ENCODE results near the gene ADCY2. TPM values are rescaled to one million over a fixed set of nuclear protein-coding genes. Genes with fewer than 3 reads are reported as not detected.

The ADCY2 gene
- total and polyA plus RNA-seq, 11 donors = 0.04 to 0.96 (median 0.32) TPM

DNA sequence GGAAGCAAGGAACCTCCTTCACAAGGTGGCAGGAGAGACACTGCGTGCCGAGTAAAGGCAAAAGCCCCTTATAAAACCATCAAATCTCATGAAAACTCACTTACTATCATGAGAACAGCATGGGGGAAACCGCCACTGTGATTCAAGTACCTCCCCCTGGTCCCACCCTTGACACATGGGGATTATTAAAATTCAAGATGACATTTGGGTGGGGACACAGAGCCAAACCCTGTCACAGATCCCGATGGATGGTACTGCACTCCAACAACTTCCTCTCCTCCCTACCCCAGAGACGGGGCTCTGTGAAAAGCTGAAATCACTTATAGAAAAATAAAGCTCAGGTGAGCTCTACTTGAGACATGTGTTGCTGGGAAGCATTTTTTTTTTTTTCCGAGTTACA is 10.3 kb upstream of the ADCY2 start:
- TF ChIP-seq, protein P1, sequence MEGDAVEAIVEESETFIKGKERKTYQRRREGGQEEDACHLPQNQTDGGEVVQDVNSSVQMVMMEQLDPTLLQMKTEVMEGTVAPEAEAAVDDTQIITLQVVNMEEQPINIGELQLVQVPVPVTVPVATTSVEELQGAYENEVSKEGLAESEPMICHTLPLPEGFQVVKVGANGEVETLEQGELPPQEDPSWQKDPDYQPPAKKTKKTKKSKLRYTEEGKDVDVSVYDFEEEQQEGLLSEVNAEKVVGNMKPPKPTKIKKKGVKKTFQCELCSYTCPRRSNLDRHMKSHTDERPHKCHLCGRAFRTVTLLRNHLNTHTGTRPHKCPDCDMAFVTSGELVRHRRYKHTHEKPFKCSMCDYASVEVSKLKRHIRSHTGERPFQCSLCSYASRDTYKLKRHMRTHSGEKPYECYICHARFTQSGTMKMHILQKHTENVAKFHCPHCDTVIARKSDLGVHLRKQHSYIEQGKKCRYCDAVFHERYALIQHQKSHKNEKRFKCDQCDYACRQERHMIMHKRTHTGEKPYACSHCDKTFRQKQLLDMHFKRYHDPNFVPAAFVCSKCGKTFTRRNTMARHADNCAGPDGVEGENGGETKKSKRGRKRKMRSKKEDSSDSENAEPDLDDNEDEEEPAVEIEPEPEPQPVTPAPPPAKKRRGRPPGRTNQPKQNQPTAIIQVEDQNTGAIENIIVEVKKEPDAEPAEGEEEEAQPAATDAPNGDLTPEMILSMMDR (IDR thresholded peaks at IDR 0.05) = no peak
- TF ChIP-seq POLR2A (IDR thresholded peaks at IDR 0.05) = no peak
- intact Hi-C loops (cut with DNase I) = no loop called here
- H3K9me3 ChIP-seq = no peaks in the 10 kb centered on the region
- no peak overlapping the region for H3K4me3 ChIP-seq
- H3K27me3 ChIP-seq = peaks cover 0 to 8% (median 0%) of the 10 kb centered on the region in 9 donors
- no peaks in the 10 kb centered on the region for H3K4me1 ChIP-seq
- DNase-seq (no peak), ATAC-seq (no peak)
- no peaks in the 10 kb centered on the region for H3K36me3 ChIP-seq
- no peak overlapping the region for H3K27ac ChIP-seq
- WGBS, 4 donors = 81 to 86% (median 84%) methylated on average over 6 of the region's 6 CpGs

DNA sequence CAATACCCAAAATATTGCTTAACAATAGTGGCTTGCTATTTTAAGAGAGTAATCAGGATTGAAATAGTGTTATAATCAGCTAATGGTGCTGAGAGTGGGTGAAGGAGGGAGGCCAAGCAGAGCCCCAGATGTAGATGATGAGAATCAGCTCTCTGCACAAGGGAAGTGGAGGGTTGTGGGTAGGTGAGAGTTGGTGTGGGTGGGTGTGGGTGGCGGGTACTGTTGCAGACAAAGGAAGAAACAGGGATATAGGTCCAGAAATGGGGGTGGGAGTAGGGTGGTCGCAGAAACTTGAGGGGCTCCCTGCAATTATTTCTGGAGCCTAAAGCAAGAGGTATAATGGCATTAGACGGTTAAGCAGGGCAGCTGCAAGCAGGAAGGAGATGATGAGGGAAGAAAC is 7.4 kb upstream of the ADCY2 start:
- H3K27me3 ChIP-seq = peaks cover 0 to 8% (median 0%) of the 10 kb centered on the region in 9 donors
- no peaks in the 10 kb centered on the region for H3K9me3 ChIP-seq
- H3K36me3 ChIP-seq = no peaks in the 10 kb centered on the region
- TF ChIP-seq, protein P1 (IDR thresholded peaks at IDR 0.05) = no peak
- no peak for TF ChIP-seq POLR2A (IDR thresholded peaks at IDR 0.05)
- DNase-seq = no peak
- intact Hi-C loops (cut with DNase I) = no loop called here
- no peak overlapping the region for H3K4me3 ChIP-seq
- no peak for ATAC-seq
- 70 to 78% (median 72%) methylated on average over 3 of the region's 3 CpGs for WGBS, 4 donors
- H3K4me1 ChIP-seq = no peaks in the 10 kb centered on the region
- no peak overlapping the region for H3K27ac ChIP-seq

DNA sequence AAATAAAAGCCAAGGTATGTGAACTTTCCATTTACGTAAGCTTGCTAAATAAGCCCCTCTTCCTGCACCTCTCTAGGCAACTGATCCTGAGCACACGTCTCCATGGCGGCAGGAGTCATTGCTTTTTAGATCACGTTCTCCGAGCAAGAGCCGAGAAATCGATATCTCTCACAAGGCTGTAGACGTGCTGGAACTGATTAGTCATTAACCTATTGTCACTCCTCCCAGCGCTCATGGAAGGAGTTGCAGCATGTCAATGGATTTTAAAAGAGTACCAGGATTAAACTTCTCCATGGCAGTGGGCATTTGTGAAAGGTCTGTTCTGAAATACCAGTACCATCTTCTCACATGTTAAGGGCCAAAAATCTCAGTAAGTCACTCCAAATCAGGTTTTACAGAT is 4.7 kb upstream of the ADCY2 start:
- H3K27me3 ChIP-seq = peaks cover under 1 to 22% (median 12%) of the 10 kb centered on the region in 9 donors

DNA sequence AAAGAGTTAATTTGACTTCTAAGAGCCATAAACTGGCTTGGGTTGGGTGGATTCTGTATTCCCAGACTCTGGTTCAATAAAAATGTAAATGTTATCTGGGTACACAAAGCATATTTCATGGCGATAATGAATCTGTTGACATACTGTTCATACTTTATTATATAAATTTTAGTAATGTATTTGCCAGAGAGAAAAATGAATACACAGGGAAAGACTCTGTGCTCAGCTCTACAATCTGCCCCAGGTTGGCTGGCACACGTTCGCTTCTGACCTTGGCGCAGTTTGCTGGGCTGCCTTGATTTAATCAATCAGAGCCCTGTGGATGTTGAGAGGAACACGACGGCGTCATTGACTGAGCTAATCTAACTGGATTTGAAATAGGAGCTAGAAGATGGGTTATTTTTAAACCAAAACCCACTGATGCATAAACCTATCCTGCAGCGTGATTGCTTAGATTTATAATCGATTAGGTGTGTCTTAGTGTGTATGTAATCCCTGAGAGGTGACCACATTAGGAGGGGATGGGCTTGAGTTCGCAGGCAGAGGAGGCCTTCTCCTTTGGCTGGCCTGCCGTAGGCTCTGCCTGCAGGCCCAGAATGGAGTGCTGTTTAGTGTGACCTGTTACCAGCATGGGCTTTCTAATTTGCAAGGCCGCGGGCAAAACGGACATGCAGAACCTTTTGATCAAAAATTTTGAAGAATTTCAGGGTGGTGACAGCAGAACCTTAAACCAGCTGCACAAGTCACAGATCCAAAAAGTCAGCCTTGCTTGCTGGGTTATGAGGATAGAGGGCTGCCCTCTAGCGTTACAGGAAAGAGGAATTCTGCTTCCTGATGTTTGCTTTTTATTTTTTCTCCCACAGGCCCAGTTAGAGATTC is 3.9 kb upstream of the ADCY2 start:
- H3K27me3 ChIP-seq = peaks cover 6 to 30% (median 19%) of the 10 kb centered on the region in 9 donors
- H3K4me1 ChIP-seq = peaks cover 0 to 19% (median 0%) of the 10 kb centered on the region in 12 donors
- WGBS, 4 donors = 54 to 59% (median 59%) methylated on average over 15 of the region's 15 CpGs
- TF ChIP-seq POLR2A (IDR thresholded peaks at IDR 0.05) = no peak
- TF ChIP-seq, protein P1 (IDR thresholded peaks at IDR 0.05) = peak in 11 of 12 donors; percentile 10 to 62 (median 47)
- intact Hi-C loops (cut with DNase I) = loop anchor here in 6 of 10 donors (2.0 to 10.0 kb wide), 3 partner anchors 625 to 627 kb away; no protein-coding TSS in a partner anchor
- no peaks in the 10 kb centered on the region for H3K9me3 ChIP-seq
- ATAC-seq (peak in 2 of 4 donors; percentile 35 to 54), DNase-seq (no peak)
- no peak overlapping the region for H3K4me3 ChIP-seq
- H3K27ac ChIP-seq = no peak overlapping the region
- no peaks in the 10 kb centered on the region for H3K36me3 ChIP-seq

More for the DNA sequence above, 4.7 kb upstream of the ADCY2 start:
- intact Hi-C loops (cut with DNase I) = loop anchor here in 5 of 10 donors (5.0 to 10.0 kb wide), 2 partner anchors 624 to 626 kb away; no protein-coding TSS in a partner anchor
- TF ChIP-seq, protein P1 (IDR thresholded peaks at IDR 0.05) = no peak
- TF ChIP-seq POLR2A (IDR thresholded peaks at IDR 0.05) = no peak
- H3K9me3 ChIP-seq = no peaks in the 10 kb centered on the region
- H3K36me3 ChIP-seq = no peaks in the 10 kb centered on the region
- no peak for ATAC-seq
- DNase-seq = no peak
- H3K4me3 ChIP-seq = no peak overlapping the region
- H3K27ac ChIP-seq = no peak overlapping the region
- peaks cover 0 to 11% (median 0%) of the 10 kb centered on the region in 12 donors for H3K4me1 ChIP-seq
- 46 to 79% (median 60%) methylated on average over 9 of the region's 9 CpGs for WGBS, 4 donors

Data from heart left ventricle (tissue), 16 donors.